GM12891 (cell line): ENCODE results near the gene KRT3.
"Not testable (repeated sequence)": the region's sequence is repeated elsewhere in the genome, so short reads cannot be mapped to it uniquely, and the experiment has no call there.

Source experiments
- DNase-seq: peaks from one replicate; pipeline ENCODE4 v3.0.0; 2011; ENCODE audit warnings: low spot score; ENCODE audit not compliant: insufficient read length
- FAIRE-seq: peaks from 2 replicates; lab custom pipeline; 2011; peaks lifted over from hg19 to GRCh38; lab: Jason Lieb, UNC
- PAX5 ChIP-seq: IDR thresholded peaks from 2 replicates; pipeline ENCODE4 v1.6.1; 2011; ENCODE audit warnings: low read length, moderate library complexity, mild to moderate bottlenecking; ENCODE audit not compliant: insufficient read depth, severe bottlenecking
- POLR2A ChIP-seq: IDR thresholded peaks from 2 replicates; pipeline ENCODE4 v1.6.1; 2011; ENCODE audit warnings: low read depth, low read length, control low read depth
- POLR2AphosphoS5 ChIP-seq: IDR thresholded peaks from 2 replicates; pipeline ENCODE4 v1.6.1; 2011; ENCODE audit warnings: low read depth, low read length, control low read depth
- POU2F2 ChIP-seq: IDR thresholded peaks from 2 replicates; pipeline ENCODE4 v1.6.1; 2011; ENCODE audit warnings: low read depth, mild to moderate bottlenecking, control low read depth, low read length, moderate library complexity
- SPI1 ChIP-seq: IDR thresholded peaks from 2 replicates; pipeline ENCODE4 v1.6.1; 2011; ENCODE audit warnings: low read depth, low read length, control low read depth
- TAF1 ChIP-seq: IDR thresholded peaks from 2 replicates; pipeline ENCODE4 v1.6.1; 2011; ENCODE audit warnings: low read depth, low read length, control low read depth

KRT3 gene

DNA sequence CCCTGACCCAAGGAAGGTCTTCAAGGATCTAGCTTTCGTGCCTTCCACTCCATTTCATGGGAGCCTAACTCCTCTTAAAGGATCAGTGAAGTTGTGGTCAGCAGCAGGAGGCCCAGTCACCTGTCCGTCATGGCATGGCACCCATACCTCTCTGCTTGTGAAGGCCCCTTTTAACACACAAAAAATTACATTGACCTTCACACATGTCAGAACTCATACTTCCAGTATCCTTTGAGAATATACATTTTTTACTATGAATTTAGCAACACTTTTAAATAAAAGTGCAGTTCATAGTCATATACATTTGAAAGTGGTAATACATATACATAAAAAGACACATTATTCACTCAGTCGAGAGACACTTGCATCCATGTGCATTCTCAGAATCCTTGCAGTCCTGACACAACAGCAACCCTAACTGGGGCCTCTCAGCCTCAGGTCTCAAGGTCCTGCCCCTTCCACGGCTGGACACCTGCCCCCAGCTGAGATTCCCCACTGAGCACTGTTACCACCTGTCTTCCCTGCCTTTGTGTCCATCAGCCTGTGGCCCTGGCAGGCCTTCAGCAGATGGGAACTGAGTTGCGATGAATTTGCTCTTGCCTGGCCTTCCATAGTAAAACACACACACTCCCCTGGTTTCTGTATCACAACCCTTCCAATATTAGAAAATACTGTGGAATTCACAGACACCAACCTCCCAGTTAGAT is 3.7 kb upstream of the KRT3 start:
- no peak for DNase-seq
- no peak for TF ChIP-seq POU2F2
- no peak for TF ChIP-seq TAF1
- no peak for FAIRE-seq

DNA sequence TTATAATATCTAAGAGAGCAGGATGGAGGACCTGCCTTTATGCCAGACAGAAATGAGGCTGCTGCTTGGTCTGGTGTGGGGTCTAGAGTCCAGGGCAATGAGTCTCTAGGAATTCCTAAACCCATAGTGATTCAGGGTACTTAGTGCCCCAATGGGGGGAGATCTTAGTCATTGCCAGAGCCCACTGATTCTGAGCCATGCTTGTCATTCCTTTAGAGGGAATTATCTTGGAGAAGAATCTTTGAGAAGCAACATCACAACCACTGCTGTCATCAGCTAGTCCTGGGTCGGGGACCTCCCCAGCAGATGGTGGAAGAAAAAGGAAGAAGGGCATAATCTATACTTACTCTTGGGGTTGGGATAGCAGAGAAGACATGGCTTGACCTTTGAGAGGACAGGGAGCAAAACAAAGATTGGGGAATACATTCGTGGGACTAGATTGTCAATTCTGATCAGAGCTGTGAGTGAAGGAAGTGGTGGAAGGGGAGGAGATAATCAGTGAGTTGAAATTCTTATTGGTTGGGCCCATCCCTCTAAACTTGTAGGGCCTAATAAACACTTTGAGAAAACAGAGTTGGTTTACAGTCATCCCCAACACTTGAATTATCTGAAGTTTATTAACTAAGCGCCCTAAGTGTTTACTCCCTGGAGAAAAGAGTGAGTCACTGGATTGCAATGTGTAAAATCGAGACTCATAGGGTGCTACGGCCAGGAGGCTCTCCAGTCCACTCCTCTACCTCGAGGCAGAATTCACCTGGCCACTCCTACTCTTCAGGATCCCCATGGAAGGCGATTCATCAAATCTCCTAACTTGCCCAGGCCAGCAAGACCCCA is 3.0 kb upstream of the KRT3 start:
- DNase-seq (no peak), FAIRE-seq (no peak)

DNA sequence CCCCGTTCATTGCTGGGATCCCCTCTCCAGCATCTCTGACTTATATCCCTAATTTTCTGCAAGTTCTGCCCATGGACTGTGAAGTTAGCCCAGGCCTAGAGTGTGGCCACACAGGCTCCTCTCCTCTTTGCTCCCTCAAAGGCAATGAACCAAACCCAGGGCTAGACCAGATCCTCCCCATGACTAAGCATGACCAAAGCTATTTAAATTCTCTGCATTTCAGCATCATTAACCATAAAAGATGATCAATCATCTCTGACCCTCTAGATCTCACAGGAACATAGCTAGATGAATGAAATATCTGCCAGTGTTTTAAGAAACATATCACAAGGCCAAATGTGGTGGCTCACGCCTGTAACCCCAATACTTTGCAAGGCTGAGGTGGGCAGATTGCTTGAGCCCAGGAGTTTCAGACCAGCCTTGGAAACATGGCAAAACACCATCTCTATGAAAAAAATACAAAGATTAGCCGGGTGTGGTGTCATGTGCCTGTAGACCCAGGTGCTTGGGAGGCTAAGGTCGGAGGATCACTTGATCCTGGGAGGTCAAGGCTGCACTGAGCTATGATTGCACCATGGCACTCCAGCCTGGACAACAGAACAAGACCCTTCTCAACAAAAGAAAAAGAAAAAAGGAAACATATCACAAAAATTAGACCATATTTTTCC is 2.2 kb upstream of the KRT3 start:
- FAIRE-seq (no peak), DNase-seq (no peak)
- TF ChIP-seq PAX5 (no peak), POLR2AphosphoS5 (no peak), SPI1 (no peak), POLR2A (no peak), TAF1 (no peak), POU2F2 (no peak)

More for the DNA sequence above, 3.0 kb upstream of the KRT3 start:
- no peak for TF ChIP-seq POLR2A

DNA sequence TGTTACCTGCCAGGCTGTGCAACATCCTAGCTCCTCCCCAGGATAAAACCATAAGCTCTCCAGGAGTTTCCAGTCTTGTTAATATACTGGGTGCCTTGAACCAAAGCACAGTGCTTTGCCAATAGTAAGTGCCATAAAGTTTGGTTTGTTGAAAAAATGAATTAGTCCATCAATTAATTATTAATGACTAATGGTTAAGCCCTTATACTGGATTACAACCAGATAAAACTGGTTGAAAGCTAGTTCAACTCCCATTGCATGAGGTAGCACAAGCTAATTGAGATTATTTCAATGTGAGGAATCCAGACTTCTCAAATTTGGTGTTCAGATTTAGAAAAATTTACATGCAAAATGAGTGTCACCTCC is 1.6 kb upstream of the KRT3 start:
- no peak for DNase-seq
- no peak for FAIRE-seq
- TF ChIP-seq SPI1 = no peak
- no peak for TF ChIP-seq POU2F2
- no peak for TF ChIP-seq POLR2AphosphoS5
- TF ChIP-seq POLR2A = no peak
- TF ChIP-seq PAX5 = no peak
- no peak for TF ChIP-seq TAF1

- no peak for FAIRE-seq
- no peak for DNase-seq
- TF ChIP-seq TAF1 (no peak), POLR2AphosphoS5 (no peak), POLR2A (no peak), SPI1 (no peak), POU2F2 (no peak), PAX5 (no peak)
Observed at GRCh38 chr12:52796839-52797528, 1.1 kb upstream of the KRT3 start.

DNA sequence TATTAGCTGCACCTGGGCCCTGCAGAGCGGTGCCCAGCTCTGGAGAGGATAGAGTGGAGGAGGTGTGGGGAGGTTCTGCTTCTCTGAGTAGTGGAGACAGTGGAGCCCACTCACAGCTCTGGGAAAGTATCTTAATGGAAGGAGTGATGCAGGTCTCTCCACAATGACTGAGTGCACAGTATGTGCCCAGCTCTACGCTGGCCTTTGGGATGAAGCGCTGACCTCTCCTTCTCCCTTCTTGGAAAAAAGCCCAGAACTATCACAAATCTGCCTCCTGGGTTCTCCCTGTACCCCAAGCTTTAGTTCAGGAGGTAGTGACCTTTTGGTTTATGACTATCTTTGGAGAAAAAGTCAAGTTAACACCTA is 495 bp upstream of the KRT3 start:
- no peak for DNase-seq
- TF ChIP-seq TAF1 = no peak
- TF ChIP-seq POU2F2 = no peak
- no peak for TF ChIP-seq SPI1
- TF ChIP-seq POLR2A = no peak
- TF ChIP-seq PAX5 = no peak
- TF ChIP-seq POLR2AphosphoS5 = no peak
- no peak for FAIRE-seq

DNA sequence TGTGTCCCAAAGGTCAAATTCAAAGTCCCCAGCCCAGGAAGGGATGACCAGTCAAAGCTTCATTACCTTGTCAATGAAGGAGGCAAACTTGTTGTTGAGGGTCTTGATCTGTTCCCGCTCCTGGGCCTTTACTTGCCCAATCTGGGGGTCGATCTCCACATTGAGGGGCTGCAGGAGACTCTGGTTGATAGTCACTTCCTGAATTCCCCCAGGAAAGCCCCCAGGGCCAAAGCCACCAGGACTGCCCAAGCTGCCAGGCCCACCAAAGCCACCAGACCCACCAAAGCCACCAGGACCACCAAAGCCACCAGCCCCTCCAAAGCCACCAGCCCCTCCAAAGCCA is 614 bp downstream of the KRT3 start:
- not testable (repeated sequence) for FAIRE-seq, DNase-seq

- no peak for FAIRE-seq
- TF ChIP-seq TAF1 (no peak), PAX5 (no peak), POLR2AphosphoS5 (no peak)
- DNase-seq = no peak
Observed at GRCh38 chr12:52794479-52795331, 1.2 kb downstream of the KRT3 start.

DNA sequence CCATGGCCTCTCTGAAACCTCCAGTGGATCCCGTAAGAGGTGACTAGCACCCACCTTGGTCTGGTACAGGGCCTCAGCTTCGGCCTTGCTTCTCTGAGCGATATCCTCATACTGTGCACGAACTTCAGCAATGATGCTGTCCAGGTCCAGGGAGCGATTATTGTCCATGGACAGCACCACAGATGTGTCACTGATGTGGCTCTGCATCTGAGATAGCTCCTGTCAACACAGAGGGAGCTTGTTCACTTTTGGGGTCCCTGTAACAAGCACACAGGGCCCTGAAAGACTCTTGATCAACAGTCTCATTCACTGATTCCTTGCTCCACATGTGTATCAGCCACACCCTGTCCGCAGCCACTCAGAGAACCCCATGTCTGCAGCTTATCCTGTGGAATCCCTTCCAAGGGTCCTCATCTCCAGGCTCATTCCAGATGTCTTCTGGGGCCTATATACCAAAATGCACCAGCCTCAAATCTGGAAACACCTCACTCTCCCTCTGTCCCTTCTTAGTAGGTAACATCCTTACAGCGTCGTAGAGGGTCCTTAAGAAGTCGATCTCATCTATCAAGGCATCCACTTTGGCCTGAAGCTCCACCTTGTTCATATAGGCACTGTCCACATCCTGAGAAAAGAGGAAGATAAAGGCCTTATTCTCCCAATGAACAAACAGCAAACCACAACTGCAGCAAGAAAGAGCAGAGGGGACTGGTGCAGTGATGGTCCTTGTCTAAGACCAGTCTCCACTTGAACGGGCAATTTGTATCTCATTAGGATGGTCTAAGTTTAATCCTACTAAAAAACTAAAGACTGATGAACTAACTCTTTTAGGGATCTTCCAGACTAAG is 3.5 kb downstream of the KRT3 start:
- no peak for TF ChIP-seq PAX5
- TF ChIP-seq SPI1 = no peak
- TF ChIP-seq POLR2AphosphoS5 = no peak
- no peak for TF ChIP-seq POLR2A
- no peak for TF ChIP-seq POU2F2
- no peak for TF ChIP-seq TAF1
- FAIRE-seq = no peak
- no peak for DNase-seq
